GM12875 (cell line): ENCODE results near the gene NELL1.

Experiments used
- H3K4me3 ChIP-seq: one replicate; pipeline ENCODE4 v1.5.1; 2011; ENCODE audit warnings: low read depth, low read length, control low read depth
- CTCF ChIP-seq: IDR thresholded peaks from 2 replicates; pipeline ENCODE4 v1.5.1; 2011; ENCODE audit warnings: low read depth, mild to moderate bottlenecking, control low read depth, inconsistent platforms, low read length, moderate library complexity, borderline replicate concordance; ENCODE audit not compliant: insufficient read depth

NELL1 gene

DNA sequence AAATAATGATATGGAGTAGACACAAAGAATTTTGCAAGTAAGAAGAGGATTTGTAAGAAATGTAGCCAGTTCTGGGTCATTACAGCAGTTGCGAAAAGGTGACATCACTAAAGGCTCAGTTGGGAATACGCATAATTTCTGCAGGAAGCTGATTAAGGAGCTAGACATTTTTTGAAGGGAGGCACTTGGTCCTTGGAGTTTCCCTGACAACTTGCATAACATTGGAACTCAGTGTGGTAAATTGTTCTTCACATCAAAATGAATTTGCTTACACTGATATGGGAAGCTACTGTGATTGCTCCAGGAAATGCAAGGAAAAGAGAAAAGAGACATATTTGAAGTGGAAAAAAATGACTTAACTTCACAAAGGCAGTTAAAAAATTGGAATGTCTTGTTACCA lies 626.1 kb downstream of the NELL1 start:
- TF ChIP-seq CTCF, result no peak
- no peak overlapping the region for H3K4me3 ChIP-seq

DNA sequence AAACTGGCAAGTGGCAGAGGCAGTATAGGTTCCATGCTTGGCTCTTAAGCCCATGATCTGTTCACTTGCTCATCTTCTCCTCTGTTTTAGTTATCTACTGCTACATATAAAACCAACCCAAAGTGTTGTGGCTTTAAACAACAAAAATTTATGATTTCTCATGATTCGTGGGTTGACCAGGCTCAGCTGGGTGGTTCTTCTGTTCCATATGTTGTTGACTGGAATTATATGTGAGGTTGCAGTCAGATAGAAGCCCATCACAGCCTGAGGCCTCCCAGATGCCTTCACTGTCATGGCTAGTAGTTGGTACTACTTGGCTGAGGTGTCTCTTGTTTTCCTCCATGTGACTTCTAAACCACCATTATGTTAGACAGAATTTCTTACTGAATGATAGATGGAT lies 632.6 kb downstream of the NELL1 start:
- H3K4me3 ChIP-seq, result no peak overlapping the region
- TF ChIP-seq CTCF, result no peak

DNA sequence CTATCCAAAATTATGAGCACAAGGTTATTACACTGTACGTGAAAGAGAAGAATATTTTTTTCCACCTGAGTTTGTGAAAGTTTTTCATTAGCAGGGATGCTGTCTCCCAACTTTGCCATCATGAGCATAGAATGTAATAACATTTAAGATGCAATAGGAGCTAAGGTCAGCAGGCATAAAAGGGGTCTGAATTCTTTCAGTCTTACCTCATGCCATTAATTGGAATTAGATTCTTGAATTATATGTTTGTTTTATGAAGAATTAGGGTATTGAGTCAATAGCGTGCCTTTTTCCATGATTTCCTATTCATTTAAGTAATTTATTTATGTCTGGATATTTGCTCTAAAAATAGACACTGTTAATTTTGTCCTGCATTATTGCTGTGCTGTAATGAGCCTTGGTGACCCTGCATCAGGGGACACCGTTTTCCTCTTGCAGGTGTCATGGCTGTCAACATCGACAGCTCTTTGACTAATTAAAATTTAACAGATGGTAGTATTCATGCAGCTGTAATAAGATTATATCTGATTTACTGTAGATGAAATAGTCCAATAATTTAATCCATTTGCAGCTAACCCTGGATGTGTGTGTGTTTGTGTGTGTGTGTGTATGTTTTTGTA lies 637.5 kb downstream of the NELL1 start:
- H3K4me3 ChIP-seq, result no peak overlapping the region
- no peak for TF ChIP-seq CTCF

DNA sequence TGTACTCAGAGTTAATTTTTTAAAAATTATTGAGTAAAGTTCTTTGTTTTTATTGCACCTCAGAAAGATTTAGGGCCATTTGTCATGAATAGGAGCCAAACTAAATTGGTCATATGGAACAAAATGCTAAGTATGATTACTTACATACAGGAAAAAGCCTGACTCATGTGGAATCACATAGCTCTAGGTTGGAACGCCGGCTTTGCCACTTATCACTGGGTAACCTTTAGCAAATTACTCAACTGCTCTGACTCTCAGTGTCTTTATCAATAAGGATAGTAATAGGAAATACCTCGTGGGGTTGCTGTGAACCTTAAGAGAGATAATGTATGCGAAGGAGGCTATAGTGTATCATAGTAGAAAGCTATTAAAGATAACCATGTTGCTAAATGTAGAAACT lies 638.5 kb downstream of the NELL1 start:
- no peak for TF ChIP-seq CTCF
- no peak overlapping the region for H3K4me3 ChIP-seq

DNA sequence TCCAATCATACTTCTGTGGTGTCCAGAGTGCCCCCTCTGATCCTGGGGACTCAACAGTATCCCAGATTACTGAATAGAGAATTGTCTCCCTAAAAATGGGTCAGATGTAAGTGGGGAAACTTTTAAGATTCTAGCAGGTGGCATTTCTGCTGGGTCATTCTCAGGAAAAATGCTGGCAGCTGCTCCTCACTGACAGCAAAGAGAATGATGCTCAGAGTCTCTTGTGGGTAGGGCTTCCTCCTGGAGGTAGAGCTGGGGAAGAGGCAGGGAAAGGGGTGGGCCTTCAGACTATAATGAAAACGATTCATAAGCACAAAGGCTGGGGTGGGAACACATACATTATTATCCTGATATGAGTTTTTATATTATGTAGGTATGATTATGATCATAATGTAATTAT lies 647.2 kb downstream of the NELL1 start:
- TF ChIP-seq CTCF, result no peak
- no peak overlapping the region for H3K4me3 ChIP-seq

- TF ChIP-seq CTCF, result no peak
- no peak overlapping the region for H3K4me3 ChIP-seq
Observed at GRCh38 chr11:21321072-21321471, 651.7 kb downstream of the NELL1 start.

GRCh38 chr11:21321530-21321929 lies 652.1 kb downstream of the NELL1 start:
- no peak for TF ChIP-seq CTCF
- H3K4me3 ChIP-seq, result no peak overlapping the region
